HUES6 (cell line): ENCODE measurements around the gene RTBDN.

ENCODE experiments used
- H3K27ac ChIP-seq: 2 replicates; pipeline ENCODE4 v1.7.0; 2013; ENCODE audit warnings: low read depth, mild to moderate bottlenecking, low read length, inconsistent platforms
- H3K27me3 ChIP-seq: 2 replicates; pipeline ENCODE4 v1.6.1; 2013; ENCODE audit warnings: low read length; ENCODE audit not compliant: control insufficient read depth, insufficient read depth
- H3K36me3 ChIP-seq: 2 replicates; pipeline ENCODE4 v1.6.1; 2013; ENCODE audit warnings: low read length; ENCODE audit not compliant: control insufficient read depth, insufficient read depth
- H3K4me1 ChIP-seq: 2 replicates; pipeline ENCODE4 v1.6.1; 2013; ENCODE audit warnings: low read length; ENCODE audit not compliant: control insufficient read depth, insufficient read depth
- H3K4me3 ChIP-seq: 2 replicates; pipeline ENCODE4 v1.5.1; 2013; ENCODE audit warnings: low read depth, low read length
- H3K9ac ChIP-seq: one replicate; pipeline ENCODE4 v1.6.1; 2013; ENCODE audit warnings: mild to moderate bottlenecking, low read length
- H3K9me3 ChIP-seq: 2 replicates; pipeline ENCODE4 v1.6.1; 2013; ENCODE audit warnings: low read depth, low read length; ENCODE audit not compliant: control insufficient read depth, insufficient read depth

Gene RTBDN

GRCh38 chr19:12867120-12868099 is 33.0 kb upstream of the RTBDN start:
- H3K27ac ChIP-seq: no peak overlapping the region
- H3K4me1 ChIP-seq: peaks cover 24% of the 10 kb centered on the region
- H3K9ac ChIP-seq: peak overlapping the region; percentile 23
- H3K4me3 ChIP-seq: peak overlapping the region; percentile 82
- H3K9me3 ChIP-seq: no peaks in the 10 kb centered on the region
- H3K27me3 ChIP-seq: peaks cover 13% of the 10 kb centered on the region
- no peaks in the 10 kb centered on the region for H3K36me3 ChIP-seq

DNA sequence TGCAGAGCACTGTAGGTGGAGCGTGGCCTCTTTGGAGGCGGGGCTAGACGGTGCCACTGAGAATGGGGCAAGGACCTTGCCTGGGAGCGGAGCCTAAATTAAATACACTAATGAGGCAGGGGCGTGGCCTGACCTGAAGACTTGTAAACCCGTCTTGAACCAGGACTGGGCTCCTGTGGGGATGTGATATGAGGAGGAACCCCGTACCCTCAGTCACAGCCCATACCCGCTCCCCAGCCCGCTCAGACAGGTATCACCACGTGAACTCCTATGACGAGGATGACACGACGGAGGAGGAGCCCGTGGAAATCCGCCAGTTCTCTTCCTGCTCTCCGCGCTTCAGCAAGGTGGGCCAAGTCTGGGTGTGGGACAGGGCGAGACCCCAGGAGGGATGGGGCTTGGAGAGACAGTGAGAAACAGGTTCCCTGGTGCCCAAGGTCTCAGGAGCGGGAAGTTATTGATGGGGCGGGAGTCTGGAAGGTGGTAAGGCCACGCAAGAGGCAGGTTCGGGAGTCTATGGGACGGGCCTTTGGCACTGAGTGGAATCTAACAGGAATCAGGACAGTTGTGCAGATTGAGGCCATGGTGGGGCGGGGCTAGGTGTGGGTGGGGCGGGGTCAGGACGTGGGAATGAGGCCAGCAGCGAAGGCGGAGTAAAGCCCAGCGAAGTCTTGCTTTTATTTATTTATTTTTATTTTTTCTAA is 32.2 kb upstream of the RTBDN start:
- Histone ChIP-seq H3K27ac (no peak overlapping the region), H3K4me1 (peaks cover 24% of the 10 kb centered on the region), H3K27me3 (peaks cover 13% of the 10 kb centered on the region), H3K4me3 (peak overlapping the region; percentile 82), H3K9me3 (no peaks in the 10 kb centered on the region), H3K36me3 (no peaks in the 10 kb centered on the region), H3K9ac (no peak overlapping the region)

GRCh38 chr19:12865746-12866415 is 31.5 kb upstream of the RTBDN start:
- peaks cover 24% of the 10 kb centered on the region for H3K4me1 ChIP-seq
- H3K27ac ChIP-seq: no peak overlapping the region
- H3K4me3 ChIP-seq: peak overlapping the region; percentile 17; the same call in 1 of the 2 replicates

DNA sequence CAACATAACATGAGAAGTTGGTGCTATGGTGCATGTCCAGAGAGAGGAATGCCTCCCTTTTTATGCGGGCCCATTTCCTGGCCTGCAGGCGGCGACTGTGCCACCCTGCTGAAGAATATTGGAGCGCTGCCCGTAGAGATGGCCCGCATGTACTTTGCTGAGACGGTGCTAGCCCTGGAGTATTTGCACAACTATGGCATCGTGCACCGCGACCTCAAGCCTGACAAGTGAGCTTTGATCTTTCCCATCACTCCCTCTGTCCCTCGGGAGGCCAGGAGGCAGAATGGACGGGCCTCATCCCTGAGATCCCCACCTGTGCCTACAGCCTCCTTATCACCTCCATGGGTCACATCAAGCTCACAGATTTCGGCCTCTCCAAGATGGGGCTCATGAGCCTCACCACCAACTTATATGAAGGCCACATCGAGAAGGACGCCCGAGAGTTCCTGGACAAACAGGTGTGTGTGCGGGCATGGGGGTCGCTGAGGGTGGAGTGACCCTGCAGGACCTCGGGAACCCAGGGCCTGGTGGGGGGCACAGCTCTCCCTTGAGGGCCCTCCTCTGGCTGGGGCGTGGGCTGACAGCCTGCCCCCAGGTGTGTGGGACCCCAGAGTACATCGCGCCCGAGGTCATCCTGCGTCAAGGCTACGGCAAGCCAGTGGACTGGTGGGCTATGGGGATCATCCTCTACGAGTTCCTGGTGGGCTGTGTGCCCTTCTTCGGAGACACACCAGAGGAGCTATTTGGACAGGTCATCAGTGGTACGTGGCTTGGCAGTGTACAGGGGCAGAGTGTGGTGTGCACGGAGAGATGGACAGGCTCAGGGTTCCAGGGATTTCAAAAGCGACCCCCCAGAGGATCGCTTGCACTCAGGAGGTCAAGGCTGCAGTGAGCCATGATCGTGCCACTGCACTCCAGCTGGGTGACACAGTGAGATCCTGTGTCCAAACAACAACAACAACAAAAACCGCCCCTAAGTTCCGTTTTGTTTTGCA is 30.6 kb upstream of the RTBDN start:
- Histone ChIP-seq H3K27me3 (peaks cover 13% of the 10 kb centered on the region), H3K9ac (no peak overlapping the region), H3K4me3 (no peak overlapping the region; the same call in 1 of the 2 replicates), H3K4me1 (peaks cover 24% of the 10 kb centered on the region), H3K9me3 (no peaks in the 10 kb centered on the region), H3K27ac (no peak overlapping the region), H3K36me3 (no peaks in the 10 kb centered on the region)

More at GRCh38 chr19:12865746-12866415, 31.5 kb upstream of the RTBDN start:
- H3K9ac ChIP-seq: no peak overlapping the region
- peaks cover 13% of the 10 kb centered on the region for H3K27me3 ChIP-seq
- no peaks in the 10 kb centered on the region for H3K9me3 ChIP-seq
- no peaks in the 10 kb centered on the region for H3K36me3 ChIP-seq

DNA sequence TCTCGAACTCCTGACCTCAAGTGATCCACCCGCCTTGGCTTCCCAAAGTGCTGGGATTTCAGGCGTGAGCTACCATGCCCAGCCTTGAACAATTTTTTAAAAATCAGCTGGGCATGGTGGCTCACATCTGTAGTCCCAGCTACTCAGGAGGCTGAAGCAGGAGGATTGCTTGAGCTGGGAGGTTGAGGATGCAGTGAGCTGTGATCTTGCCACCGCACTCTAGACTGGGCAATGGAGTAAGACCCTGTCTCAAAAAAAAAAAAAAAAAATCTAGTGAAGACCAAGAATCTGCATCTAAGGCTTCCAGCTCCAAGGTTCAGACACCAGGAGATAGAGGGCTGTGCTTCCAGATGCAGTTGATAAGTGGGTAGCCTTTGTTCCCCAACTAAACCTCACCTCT is 29.8 kb upstream of the RTBDN start:
- no peak overlapping the region for H3K4me3 ChIP-seq
- no peak overlapping the region for H3K27ac ChIP-seq
- H3K27me3 ChIP-seq: peaks cover 13% of the 10 kb centered on the region
- H3K36me3 ChIP-seq: no peaks in the 10 kb centered on the region
- H3K4me1 ChIP-seq: peaks cover 24% of the 10 kb centered on the region
- no peaks in the 10 kb centered on the region for H3K9me3 ChIP-seq
- no peak overlapping the region for H3K9ac ChIP-seq

DNA sequence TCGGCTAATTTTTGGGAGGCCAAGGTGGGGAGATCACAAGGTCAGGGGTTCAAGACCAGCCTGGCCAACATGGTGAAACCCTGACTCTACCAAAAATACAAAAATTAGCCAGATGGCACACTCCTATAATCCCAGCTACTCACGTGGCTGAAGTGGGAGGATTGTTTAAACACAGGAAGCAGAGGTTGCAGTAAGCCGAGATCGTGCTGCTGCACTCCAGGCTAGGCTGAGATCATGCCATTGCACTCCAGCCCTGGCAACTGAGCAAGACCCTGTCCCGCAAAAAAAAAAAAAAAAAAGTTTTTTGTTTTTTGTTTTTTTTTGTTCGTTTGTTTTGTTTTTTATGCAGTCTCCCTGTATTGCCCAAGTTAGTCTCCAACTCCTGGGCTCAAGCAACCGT is 25.2 kb upstream of the RTBDN start:
- Histone ChIP-seq H3K4me3 (no peak overlapping the region), H3K36me3 (peaks cover 5% of the 10 kb centered on the region; the same call in 1 of the 2 replicates), H3K27me3 (peaks cover 9% of the 10 kb centered on the region), H3K4me1 (no peaks in the 10 kb centered on the region), H3K27ac (no peak overlapping the region), H3K9me3 (no peaks in the 10 kb centered on the region), H3K9ac (no peak overlapping the region)

GRCh38 chr19:12858041-12858928 is 23.9 kb upstream of the RTBDN start:
- Histone ChIP-seq H3K4me3 (no peak overlapping the region), H3K36me3 (peaks cover 5% of the 10 kb centered on the region; the same call in 1 of the 2 replicates), H3K9ac (no peak overlapping the region), H3K27ac (no peak overlapping the region), H3K27me3 (no peaks in the 10 kb centered on the region), H3K9me3 (no peaks in the 10 kb centered on the region), H3K4me1 (no peaks in the 10 kb centered on the region)

DNA sequence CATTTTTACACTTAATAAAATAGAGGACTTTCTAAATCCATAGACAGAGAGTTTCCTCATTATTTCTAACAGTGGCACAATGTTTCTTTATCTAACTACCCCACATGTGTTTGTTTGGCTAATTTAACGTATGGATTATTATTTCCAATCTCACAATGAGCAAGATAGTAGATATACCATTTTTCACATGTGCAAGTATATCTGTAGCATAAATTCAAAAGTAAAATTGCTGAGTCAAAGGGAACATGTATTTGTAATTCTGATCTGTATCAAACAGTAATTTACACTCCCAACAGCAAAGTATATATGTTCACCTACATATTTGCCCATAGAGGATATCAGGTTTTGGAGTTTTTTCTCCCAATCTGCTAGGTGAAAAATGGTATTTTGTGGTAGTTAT is 22.3 kb upstream of the RTBDN start:
- H3K4me3 ChIP-seq: no peak overlapping the region
- no peak overlapping the region for H3K27ac ChIP-seq
- no peak overlapping the region for H3K9ac ChIP-seq
- no peaks in the 10 kb centered on the region for H3K27me3 ChIP-seq
- no peaks in the 10 kb centered on the region for H3K9me3 ChIP-seq
- peaks cover 5% of the 10 kb centered on the region; the same call in 1 of the 2 replicates for H3K36me3 ChIP-seq
- H3K4me1 ChIP-seq: no peaks in the 10 kb centered on the region
